Transverse colon (tissue), 4 donors: ENCODE measurements around the gene SMYD3.

Experiments
- CTCF ChIP-seq, 5 experiments: fragments of 200-600 bp in 3 of 5; fragments of 450-650 bp in 2 of 5; sonication (generic) in 3 of 5; IDR thresholded peaks; 1 replicate in 2 of 5; 2 replicates in 3 of 5; pipeline ENCODE4 v1.5.1; 2016 to 2017; ENCODE audit warnings: antibody characterized with exemption in 5 of 5, inconsistent platforms in 3 of 5, mild to moderate bottlenecking in 2 of 5, moderate library complexity in 1 of 5
- EP300 ChIP-seq: sonication (generic); formaldehyde crosslinking; IDR thresholded peaks from one replicate; pipeline ENCODE4 v1.6.1; 2017; ENCODE audit warnings: antibody characterized with exemption, low read depth
- POLR2A ChIP-seq: fragments of 450-650 bp; IDR thresholded peaks from one replicate; pipeline ENCODE4 v1.6.1; 2016; ENCODE audit warnings: antibody characterized with exemption, mild to moderate bottlenecking, moderate library complexity
- POLR2AphosphoS5 ChIP-seq, 3 donors: sonication (generic); formaldehyde crosslinking; IDR thresholded peaks; one replicate each; pipeline ENCODE4 v1.6.1; 2016; ENCODE audit warnings: antibody characterized with exemption in 3 of 3

- TF ChIP-seq CTCF (IDR thresholded peaks at IDR 0.05), result no peak
- no peak for TF ChIP-seq POLR2A
- no peak for TF ChIP-seq EP300
- TF ChIP-seq POLR2AphosphoS5 (IDR thresholded peaks at IDR 0.05), result peak in 1 of 3 donors; percentile 45
These were observed 575.6 kb downstream of the SMYD3 start for GRCh38 chr1:245931450-245931849.
